ENCODE measurements around the gene LMO7. TPM values are rescaled to one million over a fixed set of nuclear protein-coding genes. Genes with fewer than 3 reads are reported as not detected.

Gene LMO7
- total and polyA plus RNA-seq, 2 experiments from 2014 or later, result 139 to 232 TPM

- no peak for DNase-seq (ENCODE audit: low read depth in 1 of 2, low spot score in 1 of 2)
- no peak for TF ChIP-seq CTCF (IDR thresholded peaks at IDR 0.05; ENCODE audit: low read depth, low read length)
- H3K9me3 ChIP-seq (ENCODE audit: low read depth), result no peaks in the 10 kb centered on the region
- H3K4me1 ChIP-seq (ENCODE audit: low read depth), result no peaks in the 10 kb centered on the region
- H3K4me3 ChIP-seq, result no peak overlapping the region
- no peaks in the 10 kb centered on the region for H3K27me3 ChIP-seq
- H3K27ac ChIP-seq, result no peak overlapping the region
- peaks cover 20% of the 10 kb centered on the region for H3K36me3 ChIP-seq
These were observed 225.7 kb downstream of the LMO7 start for GRCh38 chr13:75861786-75862185.

GRCh38 chr13:75864718-75865117 is 228.6 kb downstream of the LMO7 start:
- Histone ChIP-seq H3K9me3 (ENCODE audit: low read depth) (no peaks in the 10 kb centered on the region), H3K4me1 (ENCODE audit: low read depth) (peaks cover under 1% of the 10 kb centered on the region), H3K36me3 (no peaks in the 10 kb centered on the region), H3K27me3 (no peaks in the 10 kb centered on the region), H3K4me3 (no peak overlapping the region), H3K27ac (no peak overlapping the region)
- peak in 1 of 2 donors; percentile 68 for DNase-seq (ENCODE audit: low read depth in 1 of 2, low spot score in 1 of 2)
- no peak for TF ChIP-seq CTCF (IDR thresholded peaks at IDR 0.05; ENCODE audit: low read depth, low read length)

- H3K4me1 ChIP-seq (ENCODE audit: low read depth), result peaks cover 6% of the 10 kb centered on the region
- no peaks in the 10 kb centered on the region for H3K27me3 ChIP-seq
- H3K9me3 ChIP-seq (ENCODE audit: low read depth), result no peaks in the 10 kb centered on the region
- no peak for DNase-seq (ENCODE audit: low read depth in 1 of 2, low spot score in 1 of 2)
- no peak for TF ChIP-seq CTCF (IDR thresholded peaks at IDR 0.05; ENCODE audit: low read depth, low read length)
- H3K4me3 ChIP-seq, result no peak overlapping the region
- H3K27ac ChIP-seq, result no peak overlapping the region
- H3K36me3 ChIP-seq, result no peaks in the 10 kb centered on the region
These were observed 231.4 kb downstream of the LMO7 start for GRCh38 chr13:75867379-75868117.

- Histone ChIP-seq H3K27ac (no peak overlapping the region), H3K9me3 (ENCODE audit: low read depth) (no peaks in the 10 kb centered on the region), H3K4me1 (ENCODE audit: low read depth) (peaks cover 8% of the 10 kb centered on the region), H3K27me3 (no peaks in the 10 kb centered on the region), H3K4me3 (no peak overlapping the region), H3K36me3 (no peaks in the 10 kb centered on the region)
- DNase-seq (ENCODE audit: low read depth in 1 of 2, low spot score in 1 of 2), result no peak
- TF ChIP-seq CTCF (IDR thresholded peaks at IDR 0.05; ENCODE audit: low read depth, low read length), result no peak
These were observed 233.9 kb downstream of the LMO7 start for GRCh38 chr13:75869981-75870380.

- H3K9me3 ChIP-seq (ENCODE audit: low read depth), result no peaks in the 10 kb centered on the region
- TF ChIP-seq CTCF (IDR thresholded peaks at IDR 0.05; ENCODE audit: low read depth, low read length), result peak; percentile 70
- H3K4me1 ChIP-seq (ENCODE audit: low read depth), result peaks cover 13% of the 10 kb centered on the region
- H3K36me3 ChIP-seq, result no peaks in the 10 kb centered on the region
- DNase-seq (ENCODE audit: low read depth in 1 of 2, low spot score in 1 of 2), result peak; percentile 33 to 38
- H3K27ac ChIP-seq, result no peak overlapping the region
- no peak overlapping the region for H3K4me3 ChIP-seq
- H3K27me3 ChIP-seq, result no peaks in the 10 kb centered on the region
These were observed 234.3 kb downstream of the LMO7 start for GRCh38 chr13:75870397-75870903.

All from cardiac muscle cell (in vitro differentiated cells and primary cell).